ENCODE measurements around the gene FBXO2.

- TF ChIP-seq CTCF (conservative IDR thresholded peaks at IDR 0.05 in 1 of 2, IDR thresholded peaks at IDR 0.05 in 1 of 2; ENCODE audit: extremely low read depth in 1 of 2, insufficient read depth in 1 of 2, low read depth in 1 of 2, low read length in 2 of 2): no peak
- no peak for TF ChIP-seq EZH2 (IDR thresholded peaks at IDR 0.05; ENCODE audit: borderline replicate concordance, low read length)
These were observed 9.0 kb downstream of the FBXO2 start for GRCh38 chr1:11645270-11645669.
